Keratinocyte (primary cell): ENCODE results near the gene SLC22A31. TPM values are rescaled to one million over a fixed set of nuclear protein-coding genes. Genes with fewer than 3 reads are reported as not detected.

Experiments
- DNase-seq: peaks from one replicate; pipeline ENCODE4 v3.0.0-alpha.2; 2011; ENCODE audit warnings: low read depth, missing footprints, low spot score
- FAIRE-seq: peaks from 2 replicates; lab custom pipeline; 2011; peaks lifted over from hg19 to GRCh38; lab: Jason Lieb, UNC
- H2AFZ ChIP-seq: 2 replicates; pipeline ENCODE4 v1.6.0; 2012; ENCODE audit warnings: low read length, control low read depth, inconsistent platforms; ENCODE audit not compliant: control insufficient read depth
- H3K27ac ChIP-seq: 2 replicates; pipeline ENCODE4 v1.5.1; 2011; ENCODE audit warnings: low read length; ENCODE audit not compliant: control insufficient read depth, insufficient read depth
- H3K27me3 ChIP-seq: 3 replicates; pipeline ENCODE4 v1.6.0; 2011; ENCODE audit warnings: low read length; ENCODE audit not compliant: control insufficient read depth, insufficient read depth; ENCODE audit errors: extremely low read depth
- H3K36me3 ChIP-seq, 2 experiments: 2 replicates in 1 of 2; 3 replicates in 1 of 2; pipeline ENCODE4 v1.5.1; 2011; ENCODE audit warnings: low read length in 2 of 2, mild to moderate bottlenecking in 1 of 2; ENCODE audit not compliant: control insufficient read depth in 2 of 2, insufficient read depth in 2 of 2; ENCODE audit errors: extremely low read depth in 1 of 2
- H3K4me1 ChIP-seq: 3 replicates; pipeline ENCODE4 v1.5.1; 2011; ENCODE audit warnings: low read length; ENCODE audit not compliant: control insufficient read depth, insufficient read depth; ENCODE audit errors: extremely low read depth
- H3K4me2 ChIP-seq: 3 replicates; pipeline ENCODE4 v1.6.0; 2011; ENCODE audit warnings: low read depth, low read length; ENCODE audit not compliant: control insufficient read depth, insufficient read depth; ENCODE audit errors: extremely low read depth
- H3K4me3 ChIP-seq, 3 experiments: fragments of 200-600 bp in 1 of 3; sonication (generic) in 1 of 3; 2 replicates in 2 of 3; 3 replicates in 1 of 3; pipeline ENCODE4 v1.5.1; 2011 to 2016; ENCODE audit warnings: low read length in 3 of 3, mild to moderate bottlenecking in 3 of 3, control low read depth in 2 of 3, inconsistent platforms in 1 of 3, low read depth in 1 of 3, mixed read lengths in 1 of 3, mixed run types in 1 of 3, moderate library complexity in 1 of 3; ENCODE audit not compliant: control insufficient read depth in 2 of 3, insufficient read depth in 2 of 3; ENCODE audit errors: extremely low read depth in 1 of 3
- H3K79me2 ChIP-seq: 2 replicates; pipeline ENCODE4 v1.6.0; 2012; ENCODE audit warnings: low read length; ENCODE audit not compliant: control insufficient read depth, insufficient read depth
- H3K9ac ChIP-seq: 3 replicates; pipeline ENCODE4 v1.6.0; 2011; ENCODE audit warnings: low read length; ENCODE audit not compliant: control insufficient read depth, insufficient read depth; ENCODE audit errors: extremely low read depth
- H3K9me1 ChIP-seq: 3 replicates; pipeline ENCODE4 v1.6.0; 2011; ENCODE audit warnings: low read length; ENCODE audit not compliant: control insufficient read depth, insufficient read depth; ENCODE audit errors: extremely low read depth
- H3K9me3 ChIP-seq: 2 replicates; pipeline ENCODE4 v1.5.1; 2012; ENCODE audit warnings: low read depth, low read length; ENCODE audit not compliant: control insufficient read depth
- H4K20me1 ChIP-seq: 3 replicates; pipeline ENCODE4 v1.6.0; 2011; ENCODE audit warnings: low read length; ENCODE audit not compliant: control insufficient read depth, insufficient read depth; ENCODE audit errors: extremely low read depth
- CTCF ChIP-seq, 3 experiments: IDR thresholded peaks in 1 of 3; conservative IDR thresholded peaks in 1 of 3; optimal IDR thresholded peaks in 1 of 3; 2 replicates in 2 of 3; 3 replicates in 1 of 3; pipeline versions ENCODE3 to v1.5.1; 2011; ENCODE audit warnings: low read length in 3 of 3, mild to moderate bottlenecking in 3 of 3, moderate library complexity in 2 of 3, control low read depth in 1 of 3, inconsistent platforms in 1 of 3; ENCODE audit not compliant: insufficient read depth in 2 of 3; ENCODE audit errors: extremely low read depth in 1 of 3
- EZH2 ChIP-seq: IDR thresholded peaks from one replicate; pipeline ENCODE4 v1.6.1; 2012; ENCODE audit warnings: inconsistent platforms, mild to moderate bottlenecking, low read length, moderate library complexity
- dilution Hi-C: fragments of 300-500 bp; cut with MboI; formaldehyde crosslinking; loops from one replicate; pipeline ENCODE4 v1.7.0; 2020; ENCODE audit warnings: low sequenced_read_pairs; ENCODE audit not compliant: extremely low pct_ligation_motif_present
- polyA plus RNA-seq, 5 experiments: library from polyadenylated mRNA; depleted of rRNA in 3 of 5; stranded (reverse) in 3 of 5; stranded (forward) in 1 of 5; unstranded in 1 of 5; fragments of >200 nt; gene quantifications; 1 replicate in 1 of 5; 2 replicates in 3 of 5; 3 replicates in 1 of 5; pipeline versions ENCODE4 v1.2.1 to v1.2.3, GENCODE V29; 2011 to 2012; ENCODE audit warnings: missing spikeins in 2 of 5, low read depth in 1 of 5, low replicate concordance in 1 of 5

SLC22A31 gene
- polyA plus RNA-seq, 1 donor (not counting 4 experiments of a cell fraction or from before 2014, with no cell fraction given): not detected

GRCh38 chr16:89210165-89210903 lies 10.0 kb upstream of the SLC22A31 start:
- dilution Hi-C loops: no loop called here
- no peak overlapping the region for H3K27ac ChIP-seq

GRCh38 chr16:89209522-89210044 lies 9.2 kb upstream of the SLC22A31 start:
- Histone ChIP-seq H3K36me3 (no peaks in the 10 kb centered on the region), H3K9ac (no peak overlapping the region), H2AFZ (no peak overlapping the region), H3K9me1 (no peaks in the 10 kb centered on the region), H3K4me2 (no peak overlapping the region), H3K4me3 (no peak overlapping the region), H4K20me1 (no peaks in the 10 kb centered on the region), H3K9me3 (no peaks in the 10 kb centered on the region), H3K27me3 (no peaks in the 10 kb centered on the region), H3K79me2 (no peaks in the 10 kb centered on the region), H3K4me1 (no peaks in the 10 kb centered on the region), H3K27ac (no peak overlapping the region)
- TF ChIP-seq EZH2: no peak
- no peak for TF ChIP-seq CTCF (optimal IDR thresholded peaks at IDR 0.05 in 1 of 3, IDR thresholded peaks at IDR 0.05 in 1 of 3, conservative IDR thresholded peaks at IDR 0.05 in 1 of 3; ENCODE audit: extremely low read depth in 1 of 3, insufficient read depth in 2 of 3, low read length in 3 of 3)
- dilution Hi-C loops: no loop called here
- FAIRE-seq: no peak
- DNase-seq: no peak

More at GRCh38 chr16:89210165-89210903, 10.0 kb upstream of the SLC22A31 start:
- no peaks in the 10 kb centered on the region for H3K9me3 ChIP-seq
- no peaks in the 10 kb centered on the region for H4K20me1 ChIP-seq
- no peaks in the 10 kb centered on the region for H3K4me1 ChIP-seq
- H3K4me3 ChIP-seq: no peak overlapping the region
- TF ChIP-seq CTCF (optimal IDR thresholded peaks at IDR 0.05 in 1 of 3, IDR thresholded peaks at IDR 0.05 in 1 of 3, conservative IDR thresholded peaks at IDR 0.05 in 1 of 3; ENCODE audit: extremely low read depth in 1 of 3, insufficient read depth in 2 of 3, low read length in 3 of 3) (no peak), EZH2 (no peak)
- H3K36me3 ChIP-seq: no peaks in the 10 kb centered on the region
- H2AFZ ChIP-seq: no peak overlapping the region
- no peaks in the 10 kb centered on the region for H3K79me2 ChIP-seq
- no peaks in the 10 kb centered on the region for H3K27me3 ChIP-seq
- no peak overlapping the region for H3K9ac ChIP-seq
- H3K4me2 ChIP-seq: no peak overlapping the region
- H3K9me1 ChIP-seq: no peaks in the 10 kb centered on the region
- FAIRE-seq: no peak
- DNase-seq: no peak
